HepG2 (cell line): Measurements from ENCODE around the gene FUOM. TPM values are rescaled to one million over a fixed set of nuclear protein-coding genes. Genes with fewer than 3 reads are reported as not detected.

ENCODE experiments used
- GZF1 ChIP-seq: sonication (generic); formaldehyde crosslinking; IDR thresholded peaks from 2 replicates; pipeline ENCODE4 v1.5.1; 2020; ENCODE audit warnings: mild to moderate bottlenecking, missing genetic modification reagents
- IRF2 ChIP-seq: IDR thresholded peaks from 2 replicates; pipeline ENCODE4 v1.6.1; 2018; ENCODE audit warnings: missing genetic modification reagents, missing compliant biosample characterization
- JUND ChIP-seq: sonication (generic); formaldehyde crosslinking; IDR thresholded peaks from 2 replicates; pipeline ENCODE4 v1.8.0; 2022; ENCODE audit warnings: mild to moderate bottlenecking, missing genetic modification reagents
- KIAA2018 ChIP-seq: sonication (generic); formaldehyde crosslinking; IDR thresholded peaks from 2 replicates; pipeline ENCODE4 v1.5.0; 2020; ENCODE audit warnings: mild to moderate bottlenecking, missing genetic modification reagents, borderline replicate concordance
- MXD1 ChIP-seq: sonication (generic); formaldehyde crosslinking; IDR thresholded peaks from 2 replicates; pipeline ENCODE4 v1.4.0; 2020; ENCODE audit warnings: mild to moderate bottlenecking, missing genetic modification reagents
- NR2C2 ChIP-seq: sonication (generic); formaldehyde crosslinking; IDR thresholded peaks from 2 replicates; pipeline ENCODE4 v1.4.0; 2020; ENCODE audit warnings: missing genetic modification reagents, mild to moderate bottlenecking, moderate library complexity, borderline replicate concordance
- ZBTB40 ChIP-seq, 2 experiments: fragments of 450-650 bp in 1 of 2; sonication (generic) in 1 of 2; formaldehyde crosslinking in 1 of 2; IDR thresholded peaks; 2 replicates each; pipeline versions ENCODE4 v1.6.1 to v1.8.0; 2016 to 2022; ENCODE audit warnings: antibody characterized with exemption in 1 of 2, mild to moderate bottlenecking in 1 of 2, missing genetic modification reagents in 1 of 2
- ZNF10 ChIP-seq: sonication (generic); formaldehyde crosslinking; IDR thresholded peaks from 2 replicates; pipeline ENCODE4 v1.4.0; 2020; ENCODE audit warnings: mild to moderate bottlenecking, low read depth, missing genetic modification reagents, borderline replicate concordance
- polyA plus RNA-seq, 8 experiments: library from polyadenylated mRNA; depleted of rRNA in 3 of 8; stranded (reverse) in 7 of 8; unstranded in 1 of 8; fragments of >200 nt; fragmentation: Illumina TruSeq in 4 of 8; extraction: Trizol in 4 of 8; gene quantifications; 2 replicates each; pipeline versions ENCODE4 v1.2.1 to v1.2.3, GENCODE V29; 2011 to 2016; ENCODE audit warnings: low read depth in 4 of 8, missing spikeins in 1 of 8, mixed read lengths in 1 of 8; ENCODE audit not compliant: insufficient read depth in 1 of 8
- total RNA-seq, 5 experiments: library from RNA; depleted of rRNA; stranded (reverse); fragments of >200 nt; fragmentation: Illumina TruSeq; extraction: Trizol; gene quantifications; 2 replicates each; pipeline ENCODE4 v1.2.3, GENCODE V29; 2016; ENCODE audit warnings: low read depth in 1 of 5

FUOM gene
- total and polyA plus RNA-seq, 2 of the 13 experiments (the other 11 are each of a cell fraction or from before 2014, with no cell fraction given), result 27.5 to 60.4 TPM

- TF ChIP-seq KIAA2018 (CRISPR knock-in tag) (no peak), ZNF10 (CRISPR knock-in tag) (no peak), ZBTB40 (IDR thresholded peaks at IDR 0.05) (no peak), ZBTB40 (CRISPR knock-in tag; IDR thresholded peaks at IDR 0.05) (no peak; the same call in none of the 2 replicates), MXD1 (0 out of 2 replicates have a peak, but pooled peaks have one; percentile 20), IRF2 (CRISPR knock-in tag) (0 out of 2 replicates have a peak, but pooled peaks have one; percentile 26), JUND (CRISPR knock-in tag) (no peak), GZF1 (CRISPR knock-in tag) (no peak), NR2C2 (CRISPR knock-in tag) (peak; percentile 57)
Measured at GRCh38 chr10:133358162-133358924, 524 bp upstream of the FUOM start (continued).
